MM.1S (cell line): ENCODE measurements around the gene E2F7.

ENCODE experiments used
- DNase-seq: peaks from one replicate; pipeline ENCODE4 v3.0.0-alpha.2; 2015
- H2AFZ ChIP-seq: fragments of 300-600 bp; sonication (generic); 2 replicates; pipeline ENCODE4 v1.6.0; 2016; ENCODE audit warnings: antibody characterized with exemption, low read length
- H3F3A ChIP-seq: fragments of 300-600 bp; sonication (generic); 2 replicates; pipeline ENCODE4 v1.6.1; 2016; ENCODE audit warnings: mild to moderate bottlenecking, antibody characterized with exemption, low read length, moderate library complexity, mixed read lengths; ENCODE audit not compliant: insufficient read depth
- H3K27ac ChIP-seq: fragments of 300-600 bp; sonication (generic); 2 replicates; pipeline ENCODE4 v1.5.1; 2016; ENCODE audit warnings: mild to moderate bottlenecking, low read length
- H3K27me3 ChIP-seq: fragments of 300-600 bp; sonication (generic); replicated peaks from 2 replicates; pipeline ENCODE4 v1.6.0; 2016; ENCODE audit warnings: low read length; ENCODE audit not compliant: insufficient read depth
- H3K36me3 ChIP-seq: fragments of 300-600 bp; sonication (generic); replicated peaks from 2 replicates; pipeline ENCODE4 v1.6.1; 2016; ENCODE audit warnings: mild to moderate bottlenecking, low read length, mixed read lengths; ENCODE audit not compliant: insufficient read depth
- H3K4me1 ChIP-seq: fragments of 300-600 bp; sonication (generic); 2 replicates; pipeline ENCODE4 v1.6.1; 2016; ENCODE audit warnings: low read length, mixed read lengths
- H3K4me2 ChIP-seq: fragments of 300-600 bp; sonication (generic); 2 replicates; pipeline ENCODE4 v1.6.0; 2016; ENCODE audit warnings: low read depth, low read length
- H3K4me3 ChIP-seq: fragments of 300-600 bp; sonication (generic); 2 replicates; pipeline ENCODE4 v1.5.1; 2016; ENCODE audit warnings: low read length, mixed read lengths
- H3K79me2 ChIP-seq: fragments of 300-600 bp; sonication (generic); 2 replicates; pipeline ENCODE4 v1.6.1; 2016; ENCODE audit warnings: mixed run types, low read length, mixed read lengths
- H3K9ac ChIP-seq: fragments of 300-600 bp; sonication (generic); 2 replicates; pipeline ENCODE4 v1.6.1; 2016; ENCODE audit warnings: low read length, mixed read lengths
- H3K9me2 ChIP-seq: fragments of 300-600 bp; sonication (generic); replicated peaks from 2 replicates; pipeline ENCODE4 v1.6.1; 2016; ENCODE audit warnings: mild to moderate bottlenecking, low read length, mixed read lengths; ENCODE audit not compliant: insufficient read depth
- H3K9me3 ChIP-seq: fragments of 300-600 bp; sonication (generic); replicated peaks from 2 replicates; pipeline ENCODE4 v1.6.1; 2016; ENCODE audit warnings: mild to moderate bottlenecking, low read length, mixed read lengths; ENCODE audit not compliant: insufficient read depth
- H4K20me1 ChIP-seq: fragments of 300-600 bp; sonication (generic); 2 replicates; pipeline ENCODE4 v1.6.1; 2016; ENCODE audit warnings: mild to moderate bottlenecking, low read length, moderate library complexity, mixed read lengths; ENCODE audit not compliant: insufficient read depth
- CTCF ChIP-seq: fragments of 300-600 bp; sonication (generic); IDR thresholded peaks from 2 replicates; pipeline ENCODE4 v1.5.1; 2016; ENCODE audit warnings: antibody characterized with exemption, low read length, mixed read lengths
- EZH2 ChIP-seq: fragments of 300-600 bp; sonication (generic); optimal IDR thresholded peaks from 2 replicates; pipeline ENCODE3; 2017; ENCODE audit warnings: low read depth, mild to moderate bottlenecking, antibody characterized with exemption, low read length, mixed read lengths
- EZH2phosphoT487 ChIP-seq: fragments of 300-600 bp; sonication (generic); IDR thresholded peaks from 2 replicates; pipeline ENCODE4 v1.6.1; 2018; ENCODE audit warnings: antibody characterized with exemption, low read length

The E2F7 gene

GRCh38 chr12:76990716-76991115 lies 74.7 kb downstream of the E2F7 start:
- Histone ChIP-seq H4K20me1 (no peaks in the 10 kb centered on the region), H3K4me3 (no peak overlapping the region), H3K4me1 (no peaks in the 10 kb centered on the region), H3K9ac (no peak overlapping the region), H3K79me2 (no peaks in the 10 kb centered on the region), H2AFZ (no peak overlapping the region), H3K9me2 (no peaks in the 10 kb centered on the region), H3F3A (no peaks in the 10 kb centered on the region), H3K36me3 (no peaks in the 10 kb centered on the region), H3K27me3 (no peaks in the 10 kb centered on the region), H3K4me2 (no peak overlapping the region), H3K9me3 (no peaks in the 10 kb centered on the region), H3K27ac (no peak overlapping the region)
- TF ChIP-seq EZH2 (no peak), CTCF (no peak)
- no peak for DNase-seq

GRCh38 chr12:76984566-76984965 lies 80.8 kb downstream of the E2F7 start:
- Histone ChIP-seq H3K4me2 (no peak overlapping the region), H3K36me3 (no peaks in the 10 kb centered on the region), H3K27ac (no peak overlapping the region), H3K9me3 (no peaks in the 10 kb centered on the region), H3K4me1 (no peaks in the 10 kb centered on the region), H3K9me2 (no peaks in the 10 kb centered on the region), H3K9ac (no peak overlapping the region), H3K27me3 (no peaks in the 10 kb centered on the region), H4K20me1 (no peaks in the 10 kb centered on the region), H3K4me3 (no peak overlapping the region), H2AFZ (no peak overlapping the region), H3F3A (no peaks in the 10 kb centered on the region), H3K79me2 (no peaks in the 10 kb centered on the region)
- TF ChIP-seq EZH2 = no peak
- TF ChIP-seq CTCF = no peak
- no peak for TF ChIP-seq EZH2phosphoT487
- DNase-seq = no peak

GRCh38 chr12:76983420-76983819 lies 81.9 kb downstream of the E2F7 start:
- no peak overlapping the region for H3K9ac ChIP-seq
- no peak overlapping the region for H3K27ac ChIP-seq
- TF ChIP-seq EZH2phosphoT487 (no peak), EZH2 (no peak), CTCF (no peak)
- no peaks in the 10 kb centered on the region for H3K9me3 ChIP-seq
- H3K9me2 ChIP-seq = no peaks in the 10 kb centered on the region
- no peaks in the 10 kb centered on the region for H3K36me3 ChIP-seq
- no peak overlapping the region for H3K4me2 ChIP-seq
- H3F3A ChIP-seq = no peaks in the 10 kb centered on the region
- no peaks in the 10 kb centered on the region for H3K4me1 ChIP-seq
- DNase-seq = no peak
- H3K27me3 ChIP-seq = no peaks in the 10 kb centered on the region
- H4K20me1 ChIP-seq = no peaks in the 10 kb centered on the region
- H3K79me2 ChIP-seq = no peaks in the 10 kb centered on the region
- no peak overlapping the region for H3K4me3 ChIP-seq
- H2AFZ ChIP-seq = no peak overlapping the region

GRCh38 chr12:76980196-76980595 lies 85.2 kb downstream of the E2F7 start:
- no peak for TF ChIP-seq EZH2phosphoT487
- TF ChIP-seq EZH2 = no peak
- TF ChIP-seq CTCF = no peak
- Histone ChIP-seq H3K9ac (no peak overlapping the region), H3K4me1 (no peaks in the 10 kb centered on the region), H2AFZ (no peak overlapping the region), H3K4me2 (no peak overlapping the region), H3K27ac (no peak overlapping the region), H3K4me3 (no peak overlapping the region), H3F3A (no peaks in the 10 kb centered on the region), H3K36me3 (no peaks in the 10 kb centered on the region), H3K9me3 (no peaks in the 10 kb centered on the region), H4K20me1 (no peaks in the 10 kb centered on the region), H3K27me3 (no peaks in the 10 kb centered on the region), H3K9me2 (no peaks in the 10 kb centered on the region), H3K79me2 (no peaks in the 10 kb centered on the region)
- no peak for DNase-seq
